ENCODE results near the gene LPP. TPM values are rescaled to one million over a fixed set of nuclear protein-coding genes. Genes with fewer than 3 reads are reported as not detected.

LPP gene
- total RNA-seq, 1 donor, result 77.4 TPM

DNA sequence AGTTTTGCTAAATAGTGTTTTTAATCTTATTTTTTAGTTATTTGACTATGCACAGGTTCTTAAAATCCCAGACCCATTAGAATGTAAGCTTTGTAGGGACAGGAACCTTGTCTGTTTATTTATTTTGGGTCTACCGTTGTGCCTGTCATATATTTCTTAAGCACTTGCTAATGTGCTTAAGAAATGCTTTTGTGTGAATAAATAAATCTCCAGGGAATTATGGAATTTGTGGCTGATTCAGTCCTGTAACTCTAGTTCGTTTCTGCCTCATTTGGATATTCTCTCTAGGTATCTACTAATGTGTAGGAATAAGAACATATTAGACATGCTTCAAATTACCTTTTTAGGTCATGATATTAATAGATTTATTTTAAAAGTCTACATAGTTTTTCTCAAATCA lies 161.6 kb downstream of the LPP start:
- TF ChIP-seq, protein P1, sequence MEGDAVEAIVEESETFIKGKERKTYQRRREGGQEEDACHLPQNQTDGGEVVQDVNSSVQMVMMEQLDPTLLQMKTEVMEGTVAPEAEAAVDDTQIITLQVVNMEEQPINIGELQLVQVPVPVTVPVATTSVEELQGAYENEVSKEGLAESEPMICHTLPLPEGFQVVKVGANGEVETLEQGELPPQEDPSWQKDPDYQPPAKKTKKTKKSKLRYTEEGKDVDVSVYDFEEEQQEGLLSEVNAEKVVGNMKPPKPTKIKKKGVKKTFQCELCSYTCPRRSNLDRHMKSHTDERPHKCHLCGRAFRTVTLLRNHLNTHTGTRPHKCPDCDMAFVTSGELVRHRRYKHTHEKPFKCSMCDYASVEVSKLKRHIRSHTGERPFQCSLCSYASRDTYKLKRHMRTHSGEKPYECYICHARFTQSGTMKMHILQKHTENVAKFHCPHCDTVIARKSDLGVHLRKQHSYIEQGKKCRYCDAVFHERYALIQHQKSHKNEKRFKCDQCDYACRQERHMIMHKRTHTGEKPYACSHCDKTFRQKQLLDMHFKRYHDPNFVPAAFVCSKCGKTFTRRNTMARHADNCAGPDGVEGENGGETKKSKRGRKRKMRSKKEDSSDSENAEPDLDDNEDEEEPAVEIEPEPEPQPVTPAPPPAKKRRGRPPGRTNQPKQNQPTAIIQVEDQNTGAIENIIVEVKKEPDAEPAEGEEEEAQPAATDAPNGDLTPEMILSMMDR (IDR thresholded peaks at IDR 0.05; ENCODE audit: extremely low read depth, low read depth, low read length), result no peak
- Histone ChIP-seq H3K27me3 (ENCODE audit: insufficient read depth, low read length) (no peaks in the 10 kb centered on the region), H3K79me2 (ENCODE audit: insufficient read depth, low read length) (peaks cover 37% of the 10 kb centered on the region), H3K4me1 (ENCODE audit: insufficient read depth, low read length) (peaks cover 34% of the 10 kb centered on the region), H3K4me2 (ENCODE audit: insufficient read depth, low read length) (no peak overlapping the region), H2AFZ (ENCODE audit: low read length) (no peak overlapping the region), H3K36me3 (ENCODE audit: insufficient read depth, low read length) (no peaks in the 10 kb centered on the region), H3K9me3 (ENCODE audit: low read depth, low read length) (no peaks in the 10 kb centered on the region), H4K20me1 (ENCODE audit: insufficient read depth, low read length) (peaks cover 2% of the 10 kb centered on the region), H3K4me3 (ENCODE audit: insufficient read depth, low read length) (no peak overlapping the region), H3K27ac (ENCODE audit: low read depth, low read length) (no peak overlapping the region)
- DNase-seq (ENCODE audit: insufficient read length, low spot score, missing footprints), result no peak

DNA sequence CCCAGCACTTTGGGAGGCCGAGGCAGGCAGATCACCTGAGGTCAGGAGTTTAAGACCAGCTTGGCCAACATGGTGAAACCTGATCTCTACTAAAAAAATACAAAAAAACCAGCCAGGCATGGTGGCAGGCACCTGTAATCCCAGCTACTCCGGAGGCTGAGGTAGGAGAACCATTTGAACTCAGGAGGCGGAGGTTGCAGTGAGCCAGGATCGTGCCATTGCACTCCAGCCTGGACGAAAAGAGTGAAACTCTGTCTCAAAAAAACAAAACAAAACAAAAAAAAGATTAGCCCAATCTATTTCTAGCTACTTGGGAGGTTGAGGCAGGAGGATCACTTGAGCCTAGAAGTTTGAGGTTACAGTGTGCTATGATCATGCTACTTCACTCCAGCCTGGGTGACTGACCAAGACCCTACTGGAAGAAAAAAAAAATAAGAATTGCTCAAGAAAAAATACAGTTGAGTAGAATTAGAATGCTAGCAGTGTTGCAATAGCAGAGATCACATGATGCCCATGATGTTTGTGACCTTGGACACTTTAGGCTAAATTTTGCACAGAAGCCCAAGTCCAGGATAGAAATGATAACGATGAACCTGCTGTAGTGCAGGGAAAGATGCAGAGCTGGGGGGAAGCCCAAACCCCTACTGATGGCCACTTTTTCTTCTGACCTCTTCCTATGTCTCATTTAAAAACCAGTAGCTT lies 162.2 kb downstream of the LPP start:
- Histone ChIP-seq H3K79me2 (ENCODE audit: insufficient read depth, low read length) (peaks cover 35% of the 10 kb centered on the region), H3K4me2 (ENCODE audit: insufficient read depth, low read length) (peak overlapping the region; percentile 41), H3K4me3 (ENCODE audit: insufficient read depth, low read length) (no peak overlapping the region), H3K27me3 (ENCODE audit: insufficient read depth, low read length) (no peaks in the 10 kb centered on the region), H4K20me1 (ENCODE audit: insufficient read depth, low read length) (peaks cover 2% of the 10 kb centered on the region), H3K4me1 (ENCODE audit: insufficient read depth, low read length) (peaks cover 39% of the 10 kb centered on the region), H3K36me3 (ENCODE audit: insufficient read depth, low read length) (no peaks in the 10 kb centered on the region), H3K9me3 (ENCODE audit: low read depth, low read length) (no peaks in the 10 kb centered on the region), H2AFZ (ENCODE audit: low read length) (no peak overlapping the region), H3K27ac (ENCODE audit: low read depth, low read length) (peak overlapping the region; percentile 40)
- peak; percentile 75 for DNase-seq (ENCODE audit: insufficient read length, low spot score, missing footprints)
- TF ChIP-seq, protein P1 (IDR thresholded peaks at IDR 0.05; ENCODE audit: extremely low read depth, low read depth, low read length), result no peak

DNA sequence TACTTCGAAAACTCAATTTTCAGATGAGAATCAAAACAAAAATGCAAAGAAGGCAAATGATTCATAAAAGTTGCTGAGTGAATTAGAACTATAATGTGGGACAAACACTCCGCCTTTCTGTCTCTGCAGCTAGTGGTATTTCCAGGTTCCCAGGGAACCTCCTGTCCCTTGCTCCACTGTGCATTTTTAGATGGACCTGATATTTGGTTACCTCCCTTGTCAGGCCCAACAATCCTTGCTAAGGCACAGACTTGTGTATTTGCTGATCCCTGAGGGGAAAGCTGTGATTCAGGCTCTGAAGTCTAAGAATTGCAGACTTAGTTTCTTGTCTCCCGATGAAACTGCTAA lies 162.7 kb downstream of the LPP start:
- H3K4me2 ChIP-seq (ENCODE audit: insufficient read depth, low read length), result peak overlapping the region; percentile 41
- no peaks in the 10 kb centered on the region for H3K27me3 ChIP-seq (ENCODE audit: insufficient read depth, low read length)
- peaks cover 41% of the 10 kb centered on the region for H3K4me1 ChIP-seq (ENCODE audit: insufficient read depth, low read length)
- peaks cover 36% of the 10 kb centered on the region for H3K79me2 ChIP-seq (ENCODE audit: insufficient read depth, low read length)
- no peaks in the 10 kb centered on the region for H3K9me3 ChIP-seq (ENCODE audit: low read depth, low read length)
- peak overlapping the region; percentile 40 for H3K27ac ChIP-seq (ENCODE audit: low read depth, low read length)
- TF ChIP-seq, protein P1 (IDR thresholded peaks at IDR 0.05; ENCODE audit: extremely low read depth, low read depth, low read length), result no peak
- no peak overlapping the region for H2AFZ ChIP-seq (ENCODE audit: low read length)
- no peaks in the 10 kb centered on the region for H3K36me3 ChIP-seq (ENCODE audit: insufficient read depth, low read length)
- DNase-seq (ENCODE audit: insufficient read length, low spot score, missing footprints), result peak; percentile 11
- no peak overlapping the region for H3K4me3 ChIP-seq (ENCODE audit: insufficient read depth, low read length)
- peaks cover 2% of the 10 kb centered on the region for H4K20me1 ChIP-seq (ENCODE audit: insufficient read depth, low read length)

DNA sequence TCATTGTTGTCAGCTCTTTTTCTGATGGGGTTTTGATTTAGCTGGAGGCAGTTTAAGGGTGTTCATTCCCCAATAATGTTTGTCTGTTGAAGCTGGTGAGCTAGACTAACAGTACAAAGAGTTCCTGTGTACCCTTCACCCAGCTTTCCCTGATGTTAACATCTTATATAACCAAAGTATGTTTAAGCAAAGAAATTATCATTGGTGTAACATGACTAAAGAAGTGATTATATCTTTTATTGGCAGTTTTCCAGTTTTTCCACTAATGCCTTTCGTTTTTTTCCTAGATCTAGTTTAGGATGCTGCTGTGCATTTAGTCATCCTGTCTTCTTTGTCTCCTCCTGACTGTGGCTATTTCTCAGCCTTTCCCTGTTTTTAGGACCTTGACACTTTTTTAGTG lies 165.6 kb downstream of the LPP start:
- Histone ChIP-seq H3K79me2 (ENCODE audit: insufficient read depth, low read length) (peaks cover 55% of the 10 kb centered on the region), H3K4me3 (ENCODE audit: insufficient read depth, low read length) (no peak overlapping the region), H2AFZ (ENCODE audit: low read length) (no peak overlapping the region), H3K4me2 (ENCODE audit: insufficient read depth, low read length) (no peak overlapping the region), H3K36me3 (ENCODE audit: insufficient read depth, low read length) (no peaks in the 10 kb centered on the region), H3K27ac (ENCODE audit: low read depth, low read length) (peak overlapping the region; percentile 28), H3K27me3 (ENCODE audit: insufficient read depth, low read length) (no peaks in the 10 kb centered on the region), H3K9me3 (ENCODE audit: low read depth, low read length) (no peaks in the 10 kb centered on the region), H3K4me1 (ENCODE audit: insufficient read depth, low read length) (peaks cover 41% of the 10 kb centered on the region), H4K20me1 (ENCODE audit: insufficient read depth, low read length) (peaks cover under 1% of the 10 kb centered on the region)
- TF ChIP-seq, protein P1 (IDR thresholded peaks at IDR 0.05; ENCODE audit: extremely low read depth, low read depth, low read length), result no peak
- DNase-seq (ENCODE audit: insufficient read length, low spot score, missing footprints), result peak; percentile 21
